HL-60 (cell line): Measurements from ENCODE around the gene SAMD5.

ENCODE experiments used
- DNase-seq, 2 experiments: peaks; one replicate each; pipeline ENCODE4 v3.0.0-alpha.2; 2010 to 2020; ENCODE audit warnings: low read depth in 1 of 2, low spot score in 1 of 2
- H3K27ac ChIP-seq: fragments of 250-450 bp; sonication (Bioruptor Pico); replicated peaks from 2 replicates; pipeline ENCODE4 v1.5.1; 2020; ENCODE audit warnings: mild to moderate bottlenecking, moderate library complexity
- H3K27me3 ChIP-seq: fragments of 250-450 bp; sonication (Bioruptor Pico); 2 replicates; pipeline ENCODE4 v1.5.1; 2021; ENCODE audit warnings: mild to moderate bottlenecking, moderate library complexity; ENCODE audit not compliant: insufficient read depth, poor library complexity, severe bottlenecking
- H3K4me3 ChIP-seq: replicated peaks from 2 replicates; pipeline ENCODE4 v1.5.1; 2011; ENCODE audit warnings: mild to moderate bottlenecking, control low read depth, low read length; ENCODE audit not compliant: insufficient read depth
- GABPA ChIP-seq: IDR thresholded peaks from 2 replicates; pipeline ENCODE4 v1.6.1; 2012; ENCODE audit warnings: low read depth
- POLR2AphosphoS5 ChIP-seq: IDR thresholded peaks from 2 replicates; pipeline ENCODE4 v1.6.1; 2012; ENCODE audit warnings: low read depth
- SPI1 ChIP-seq: IDR thresholded peaks from 2 replicates; pipeline ENCODE4 v1.6.1; 2012; ENCODE audit warnings: low read depth, mild to moderate bottlenecking, borderline replicate concordance
- TF ChIP-seq, protein P1 (sequence below): IDR thresholded peaks from 2 replicates; pipeline ENCODE4 v1.6.1; 2012; ENCODE audit warnings: low read depth; ENCODE audit not compliant: insufficient replicate concordance
- TF ChIP-seq, protein P2 (sequence below): IDR thresholded peaks from one replicate; pipeline ENCODE4 v1.5.1; 2011; ENCODE audit warnings: low read length, control low read depth, inconsistent platforms; ENCODE audit not compliant: insufficient read depth

The SAMD5 gene

DNA sequence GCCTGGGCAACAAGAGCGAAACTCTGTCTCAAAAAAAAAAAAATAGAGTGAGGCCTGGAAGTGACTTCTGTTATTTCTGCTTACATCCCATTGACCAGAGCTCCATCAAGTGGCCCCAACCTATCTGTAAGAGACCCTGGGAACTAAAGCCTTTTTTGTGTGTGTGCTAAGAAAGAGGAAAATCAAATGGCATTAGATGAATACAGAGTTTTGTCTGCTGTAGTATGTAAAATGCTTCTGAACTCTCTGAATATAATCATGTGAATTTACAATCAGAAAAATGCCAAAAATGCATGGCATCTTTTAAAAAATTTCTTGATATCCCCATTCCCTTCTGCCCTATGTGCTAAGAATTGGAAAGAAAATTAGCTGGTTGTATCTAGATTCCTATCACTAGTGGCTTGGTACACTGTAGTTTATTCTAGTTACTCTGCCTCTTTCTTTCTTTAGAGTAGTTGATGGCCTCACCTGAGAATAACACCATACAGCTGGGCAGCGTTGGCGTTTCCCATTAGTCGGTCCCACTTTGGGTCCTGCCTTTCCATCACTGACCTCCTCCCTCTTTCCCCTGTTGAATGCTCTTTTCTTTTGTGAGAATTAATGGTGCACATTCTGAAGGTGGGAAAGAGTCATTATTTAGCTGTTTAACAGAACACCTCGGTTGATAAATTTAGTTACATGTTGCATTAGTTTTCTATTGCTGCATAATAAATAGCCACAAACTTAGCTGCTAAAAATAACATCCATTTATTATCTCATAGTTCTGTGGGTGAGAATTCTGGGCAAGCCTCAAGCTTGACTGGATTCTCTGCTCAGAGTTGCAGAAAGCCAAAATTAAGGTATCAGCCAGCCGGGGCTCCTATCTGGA lies 38.2 kb downstream of the SAMD5 start:
- no peak for TF ChIP-seq SPI1
- TF ChIP-seq, protein P1, sequence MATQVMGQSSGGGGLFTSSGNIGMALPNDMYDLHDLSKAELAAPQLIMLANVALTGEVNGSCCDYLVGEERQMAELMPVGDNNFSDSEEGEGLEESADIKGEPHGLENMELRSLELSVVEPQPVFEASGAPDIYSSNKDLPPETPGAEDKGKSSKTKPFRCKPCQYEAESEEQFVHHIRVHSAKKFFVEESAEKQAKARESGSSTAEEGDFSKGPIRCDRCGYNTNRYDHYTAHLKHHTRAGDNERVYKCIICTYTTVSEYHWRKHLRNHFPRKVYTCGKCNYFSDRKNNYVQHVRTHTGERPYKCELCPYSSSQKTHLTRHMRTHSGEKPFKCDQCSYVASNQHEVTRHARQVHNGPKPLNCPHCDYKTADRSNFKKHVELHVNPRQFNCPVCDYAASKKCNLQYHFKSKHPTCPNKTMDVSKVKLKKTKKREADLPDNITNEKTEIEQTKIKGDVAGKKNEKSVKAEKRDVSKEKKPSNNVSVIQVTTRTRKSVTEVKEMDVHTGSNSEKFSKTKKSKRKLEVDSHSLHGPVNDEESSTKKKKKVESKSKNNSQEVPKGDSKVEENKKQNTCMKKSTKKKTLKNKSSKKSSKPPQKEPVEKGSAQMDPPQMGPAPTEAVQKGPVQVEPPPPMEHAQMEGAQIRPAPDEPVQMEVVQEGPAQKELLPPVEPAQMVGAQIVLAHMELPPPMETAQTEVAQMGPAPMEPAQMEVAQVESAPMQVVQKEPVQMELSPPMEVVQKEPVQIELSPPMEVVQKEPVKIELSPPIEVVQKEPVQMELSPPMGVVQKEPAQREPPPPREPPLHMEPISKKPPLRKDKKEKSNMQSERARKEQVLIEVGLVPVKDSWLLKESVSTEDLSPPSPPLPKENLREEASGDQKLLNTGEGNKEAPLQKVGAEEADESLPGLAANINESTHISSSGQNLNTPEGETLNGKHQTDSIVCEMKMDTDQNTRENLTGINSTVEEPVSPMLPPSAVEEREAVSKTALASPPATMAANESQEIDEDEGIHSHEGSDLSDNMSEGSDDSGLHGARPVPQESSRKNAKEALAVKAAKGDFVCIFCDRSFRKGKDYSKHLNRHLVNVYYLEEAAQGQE, result no peak
- TF ChIP-seq GABPA, result no peak
- TF ChIP-seq, protein P2, sequence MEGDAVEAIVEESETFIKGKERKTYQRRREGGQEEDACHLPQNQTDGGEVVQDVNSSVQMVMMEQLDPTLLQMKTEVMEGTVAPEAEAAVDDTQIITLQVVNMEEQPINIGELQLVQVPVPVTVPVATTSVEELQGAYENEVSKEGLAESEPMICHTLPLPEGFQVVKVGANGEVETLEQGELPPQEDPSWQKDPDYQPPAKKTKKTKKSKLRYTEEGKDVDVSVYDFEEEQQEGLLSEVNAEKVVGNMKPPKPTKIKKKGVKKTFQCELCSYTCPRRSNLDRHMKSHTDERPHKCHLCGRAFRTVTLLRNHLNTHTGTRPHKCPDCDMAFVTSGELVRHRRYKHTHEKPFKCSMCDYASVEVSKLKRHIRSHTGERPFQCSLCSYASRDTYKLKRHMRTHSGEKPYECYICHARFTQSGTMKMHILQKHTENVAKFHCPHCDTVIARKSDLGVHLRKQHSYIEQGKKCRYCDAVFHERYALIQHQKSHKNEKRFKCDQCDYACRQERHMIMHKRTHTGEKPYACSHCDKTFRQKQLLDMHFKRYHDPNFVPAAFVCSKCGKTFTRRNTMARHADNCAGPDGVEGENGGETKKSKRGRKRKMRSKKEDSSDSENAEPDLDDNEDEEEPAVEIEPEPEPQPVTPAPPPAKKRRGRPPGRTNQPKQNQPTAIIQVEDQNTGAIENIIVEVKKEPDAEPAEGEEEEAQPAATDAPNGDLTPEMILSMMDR, result no peak
- TF ChIP-seq POLR2AphosphoS5, result no peak
- Histone ChIP-seq H3K27ac (no peak overlapping the region), H3K27me3 (peaks cover 2% of the 10 kb centered on the region), H3K4me3 (no peak overlapping the region)
- no peak for DNase-seq

DNA sequence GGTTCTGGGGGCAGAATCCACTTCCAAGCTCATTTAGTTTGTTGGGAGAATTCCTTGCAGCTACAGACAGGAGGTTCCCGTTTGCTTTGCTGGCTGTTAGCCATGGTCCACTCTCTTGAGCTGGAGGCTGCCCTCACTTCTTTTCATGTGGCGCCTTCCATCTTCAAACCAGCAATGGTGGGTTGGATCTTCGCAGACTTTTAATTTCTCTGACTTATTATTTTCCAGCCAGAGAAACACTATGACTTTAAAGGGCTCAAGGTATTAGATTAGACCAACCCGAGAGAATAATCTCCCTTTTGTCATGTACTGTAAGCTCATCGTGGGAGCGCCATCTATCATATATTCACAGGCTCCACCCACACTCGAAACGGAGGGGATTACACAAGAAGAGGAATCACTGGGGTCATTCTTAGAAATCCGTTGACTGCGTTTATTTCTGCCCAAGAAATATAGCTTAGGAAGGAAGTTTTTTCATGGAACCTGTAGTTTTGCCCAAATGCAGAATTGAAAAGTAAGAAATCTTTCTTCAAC lies 38.9 kb downstream of the SAMD5 start:
- DNase-seq, result no peak
- TF ChIP-seq GABPA, result no peak
- no peak for TF ChIP-seq SPI1
- TF ChIP-seq, protein P2, result no peak
- no peak for TF ChIP-seq POLR2AphosphoS5
- TF ChIP-seq, protein P1, result no peak

DNA sequence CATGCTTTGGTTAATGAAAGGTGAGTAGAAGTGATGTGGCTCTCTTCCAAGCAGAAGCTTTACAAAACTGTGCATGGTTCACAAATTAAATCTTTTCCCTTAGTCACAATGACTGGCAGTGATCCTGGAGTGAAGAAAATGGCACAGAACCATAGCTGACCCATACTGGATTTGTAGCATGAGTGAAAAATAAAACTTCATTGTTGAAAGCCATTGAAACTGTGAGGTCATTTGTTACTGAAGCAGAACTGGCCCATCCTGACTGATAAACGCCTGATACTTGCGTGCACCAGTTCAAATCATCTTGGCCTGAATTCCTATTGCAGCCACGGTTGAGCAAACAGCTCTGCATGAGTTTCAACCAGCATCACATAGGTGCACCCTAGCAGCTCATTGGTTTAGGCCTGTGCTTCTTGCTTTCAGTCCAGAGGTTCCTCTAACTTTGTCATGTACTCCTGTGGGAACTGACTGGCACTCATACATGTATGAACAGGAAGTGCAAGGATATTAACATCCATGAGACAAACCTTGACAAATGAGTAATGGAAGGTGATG lies 40.5 kb downstream of the SAMD5 start:
- Histone ChIP-seq H3K27ac (no peak overlapping the region), H3K4me3 (no peak overlapping the region), H3K27me3 (no peaks in the 10 kb centered on the region)
- TF ChIP-seq, protein P2, result no peak
- no peak for TF ChIP-seq SPI1
- no peak for DNase-seq

More for the DNA sequence above, 38.9 kb downstream of the SAMD5 start:
- H3K27ac ChIP-seq, result no peak overlapping the region
- H3K4me3 ChIP-seq, result no peak overlapping the region
- peaks cover 2% of the 10 kb centered on the region for H3K27me3 ChIP-seq
